ENCODE results near the gene CAPN10.

GRCh38 chr2:240601061-240601830 lies 14.7 kb downstream of the CAPN10 start:
- TF ChIP-seq GATA2 (IDR thresholded peaks at IDR 0.05; ENCODE audit: low read depth, low read length) (no peak), GATA3 (IDR thresholded peaks at IDR 0.05; ENCODE audit: low read depth, low read length) (no peak)

Measured in SH-SY5Y (cell line).